ENCODE measurements around the gene BIRC5. TPM values are rescaled to one million over a fixed set of nuclear protein-coding genes. Genes with fewer than 3 reads are reported as not detected.

The BIRC5 gene
- total RNA-seq, 4 donors from 2014 or later: 2.2 to 2.9 TPM; not detected in 2

DNA sequence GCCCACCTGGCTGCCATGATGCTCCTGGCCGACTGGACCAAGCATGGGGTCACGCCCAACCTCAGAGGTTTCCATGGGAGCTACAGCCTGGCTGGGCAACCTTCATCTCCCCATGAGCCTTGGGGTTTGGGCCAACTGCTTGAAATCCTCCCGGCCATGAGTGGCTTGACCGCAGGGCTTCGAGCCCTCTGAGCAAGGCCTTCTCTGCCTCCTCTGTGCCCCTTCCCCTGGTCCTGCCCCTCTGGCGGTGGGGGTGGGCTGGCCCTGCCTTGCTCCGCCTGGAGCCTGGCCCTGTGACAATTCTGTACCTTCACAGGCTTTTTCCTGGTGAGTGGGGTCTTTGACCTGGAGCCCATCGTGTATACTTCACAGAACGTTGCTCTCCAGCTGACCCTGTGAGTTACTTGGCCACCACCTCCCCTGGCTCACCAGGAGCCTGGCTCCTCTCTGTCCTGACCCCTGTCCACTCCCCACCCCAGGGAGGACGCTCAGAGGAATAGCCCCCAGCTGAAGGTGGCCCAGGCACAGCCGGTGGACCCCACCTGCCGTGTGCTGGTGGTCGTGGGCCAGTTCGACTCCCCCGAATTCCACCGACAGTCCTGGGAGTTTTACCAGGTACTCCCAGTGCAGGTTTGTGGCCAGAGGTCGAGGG is 8.8 kb upstream of the BIRC5 start:
- TF ChIP-seq, protein P1, sequence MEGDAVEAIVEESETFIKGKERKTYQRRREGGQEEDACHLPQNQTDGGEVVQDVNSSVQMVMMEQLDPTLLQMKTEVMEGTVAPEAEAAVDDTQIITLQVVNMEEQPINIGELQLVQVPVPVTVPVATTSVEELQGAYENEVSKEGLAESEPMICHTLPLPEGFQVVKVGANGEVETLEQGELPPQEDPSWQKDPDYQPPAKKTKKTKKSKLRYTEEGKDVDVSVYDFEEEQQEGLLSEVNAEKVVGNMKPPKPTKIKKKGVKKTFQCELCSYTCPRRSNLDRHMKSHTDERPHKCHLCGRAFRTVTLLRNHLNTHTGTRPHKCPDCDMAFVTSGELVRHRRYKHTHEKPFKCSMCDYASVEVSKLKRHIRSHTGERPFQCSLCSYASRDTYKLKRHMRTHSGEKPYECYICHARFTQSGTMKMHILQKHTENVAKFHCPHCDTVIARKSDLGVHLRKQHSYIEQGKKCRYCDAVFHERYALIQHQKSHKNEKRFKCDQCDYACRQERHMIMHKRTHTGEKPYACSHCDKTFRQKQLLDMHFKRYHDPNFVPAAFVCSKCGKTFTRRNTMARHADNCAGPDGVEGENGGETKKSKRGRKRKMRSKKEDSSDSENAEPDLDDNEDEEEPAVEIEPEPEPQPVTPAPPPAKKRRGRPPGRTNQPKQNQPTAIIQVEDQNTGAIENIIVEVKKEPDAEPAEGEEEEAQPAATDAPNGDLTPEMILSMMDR (IDR thresholded peaks at IDR 0.05; ENCODE audit: low read depth): no peak

DNA sequence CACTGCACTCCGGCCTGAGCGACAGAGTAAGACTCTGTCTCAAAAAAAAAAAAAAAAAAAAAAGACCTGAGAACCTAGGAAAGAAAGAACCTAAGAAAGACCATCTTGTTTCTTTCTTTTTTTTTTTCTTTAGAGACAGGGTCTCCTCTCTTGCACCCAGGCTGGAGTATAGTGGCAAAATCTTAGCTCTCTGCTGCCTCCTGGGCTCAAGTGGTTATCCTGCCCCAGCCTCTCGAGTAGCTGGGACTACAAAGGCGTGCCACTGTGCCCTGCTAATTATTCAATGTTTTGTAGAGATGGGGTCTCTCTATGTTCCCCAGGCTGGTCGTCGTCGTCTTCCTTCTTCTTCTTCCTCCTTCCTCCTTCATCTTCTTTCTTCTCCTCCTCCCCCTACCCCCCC is 7.8 kb upstream of the BIRC5 start:
- TF ChIP-seq, protein P1 (IDR thresholded peaks at IDR 0.05; ENCODE audit: low read depth): no peak

DNA sequence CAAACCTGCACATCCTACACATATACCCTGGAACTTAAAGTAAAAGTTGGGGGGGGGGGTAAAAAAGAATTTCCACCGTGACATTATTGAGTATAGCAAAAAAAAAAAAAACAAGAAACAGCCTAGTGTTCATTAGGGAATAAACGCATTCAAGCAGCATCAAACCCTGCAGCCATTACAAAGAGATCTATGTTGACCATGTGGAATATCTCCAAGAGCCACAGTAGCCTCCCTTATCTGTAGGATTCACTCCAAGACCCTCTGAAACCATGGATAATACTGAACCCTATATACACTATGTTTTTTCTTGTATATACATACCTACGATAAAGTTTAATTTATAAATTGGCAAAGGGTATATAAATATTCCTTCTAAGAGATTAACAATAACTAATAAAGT is 5.6 kb upstream of the BIRC5 start:
- TF ChIP-seq, protein P1 (IDR thresholded peaks at IDR 0.05; ENCODE audit: low read depth): no peak

DNA sequence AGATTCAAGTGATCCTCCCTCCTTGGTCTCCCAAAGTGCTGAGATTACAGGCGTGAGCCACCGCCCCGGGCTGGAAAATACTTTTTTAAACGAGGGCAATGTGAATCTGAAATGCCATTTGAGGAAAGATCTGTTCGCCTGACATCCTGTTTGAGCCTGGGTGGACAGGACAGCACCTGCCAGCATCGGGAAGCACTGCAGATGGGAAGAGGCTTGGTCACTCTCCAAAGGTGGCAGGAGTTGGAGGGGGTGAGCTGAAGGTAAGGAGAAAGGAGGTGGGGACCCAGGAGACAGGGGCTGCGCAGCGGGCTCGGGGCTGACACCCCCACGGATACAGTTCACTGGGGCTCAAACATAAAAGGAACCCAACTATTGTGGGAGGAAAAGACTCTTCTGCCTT is 3.9 kb upstream of the BIRC5 start:
- TF ChIP-seq, protein P1 (IDR thresholded peaks at IDR 0.05; ENCODE audit: low read depth): no peak

DNA sequence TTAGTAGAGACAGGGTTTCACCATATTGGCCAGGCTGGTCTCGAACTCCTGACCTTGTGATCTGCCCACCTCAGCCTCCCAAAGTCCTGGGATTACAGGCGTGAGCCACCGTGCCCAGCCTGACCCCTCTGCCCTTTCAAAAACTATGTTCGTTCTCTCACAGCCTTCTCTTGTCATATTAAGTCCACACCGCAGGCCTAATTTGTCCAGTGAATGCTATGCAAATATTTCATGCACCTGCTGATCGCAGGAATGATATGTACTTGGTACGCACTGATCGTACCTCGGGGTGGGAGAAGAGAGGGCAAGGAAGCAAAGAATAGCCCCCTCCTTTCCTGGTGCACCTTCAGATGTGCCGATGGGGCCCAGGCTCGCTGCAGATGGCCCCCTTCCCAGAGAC is 3.0 kb upstream of the BIRC5 start:
- TF ChIP-seq, protein P1 (IDR thresholded peaks at IDR 0.05; ENCODE audit: low read depth): no peak

DNA sequence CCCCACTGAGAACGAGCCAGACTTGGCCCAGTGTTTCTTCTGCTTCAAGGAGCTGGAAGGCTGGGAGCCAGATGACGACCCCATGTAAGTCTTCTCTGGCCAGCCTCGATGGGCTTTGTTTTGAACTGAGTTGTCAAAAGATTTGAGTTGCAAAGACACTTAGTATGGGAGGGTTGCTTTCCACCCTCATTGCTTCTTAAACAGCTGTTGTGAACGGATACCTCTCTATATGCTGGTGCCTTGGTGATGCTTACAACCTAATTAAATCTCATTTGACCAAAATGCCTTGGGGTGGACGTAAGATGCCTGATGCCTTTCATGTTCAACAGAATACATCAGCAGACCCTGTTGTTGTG is 631 bp downstream of the BIRC5 start:
- TF ChIP-seq, protein P1 (IDR thresholded peaks at IDR 0.05; ENCODE audit: low read depth): no peak

DNA sequence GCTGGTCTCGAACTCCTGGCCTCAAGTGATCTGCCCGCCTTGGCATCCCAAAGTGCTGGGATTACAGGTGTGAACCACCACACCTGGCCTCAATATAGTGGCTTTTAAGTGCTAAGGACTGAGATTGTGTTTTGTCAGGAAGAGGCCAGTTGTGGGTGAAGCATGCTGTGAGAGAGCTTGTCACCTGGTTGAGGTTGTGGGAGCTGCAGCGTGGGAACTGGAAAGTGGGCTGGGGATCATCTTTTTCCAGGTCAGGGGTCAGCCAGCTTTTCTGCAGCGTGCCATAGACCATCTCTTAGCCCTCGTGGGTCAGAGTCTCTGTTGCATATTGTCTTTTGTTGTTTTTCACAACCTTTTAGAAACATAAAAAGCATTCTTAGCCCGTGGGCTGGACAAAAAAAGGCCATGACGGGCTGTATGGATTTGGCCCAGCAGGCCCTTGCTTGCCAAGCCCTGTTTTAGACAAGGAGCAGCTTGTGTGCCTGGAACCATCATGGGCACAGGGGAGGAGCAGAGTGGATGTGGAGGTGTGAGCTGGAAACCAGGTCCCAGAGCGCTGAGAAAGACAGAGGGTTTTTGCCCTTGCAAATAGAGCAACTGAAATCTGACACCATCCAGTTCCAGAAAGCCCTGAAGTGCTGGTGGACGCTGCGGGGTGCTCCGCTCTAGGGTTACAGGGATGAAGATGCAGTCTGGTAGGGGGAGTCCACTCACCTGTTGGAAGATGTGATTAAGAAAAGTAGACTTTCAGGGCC is 5.5 kb downstream of the BIRC5 start:
- TF ChIP-seq, protein P1 (IDR thresholded peaks at IDR 0.05; ENCODE audit: low read depth): no peak

All from subcutaneous adipose tissue (tissue), 4 donors.